GM19351 (cell line): ENCODE data around the gene GALNTL6.

Experiments used
- ATAC-seq: cut with Tn5 transposase; IDR thresholded peaks from one replicate; pipeline ENCODE4 v1.9.1; 2021; ENCODE audit warnings: mild to moderate bottlenecking, moderate library complexity; ENCODE audit not compliant: unreplicated experiment

GALNTL6 gene

DNA sequence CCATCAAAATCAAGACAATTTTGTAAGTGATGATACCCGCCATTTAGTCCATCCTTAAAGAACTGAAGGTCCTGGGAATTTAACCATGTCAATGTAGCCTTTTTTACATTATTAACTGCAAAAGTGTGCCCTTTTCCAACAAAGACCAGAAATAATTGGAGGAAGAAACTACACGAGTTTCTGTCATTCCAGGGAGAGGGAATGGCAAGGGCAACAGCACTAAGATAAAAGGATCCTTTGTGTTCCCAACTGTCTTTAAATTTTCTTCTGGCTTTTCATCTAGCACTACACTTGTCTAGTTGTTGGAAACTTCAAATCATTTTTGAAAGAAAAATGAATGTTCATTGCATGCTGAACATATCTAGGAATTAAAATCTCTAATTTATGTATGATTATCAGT lies 286.2 kb downstream of the GALNTL6 start:
- ATAC-seq: no peak

GRCh38 chr4:172103456-172103855 lies 290.3 kb downstream of the GALNTL6 start:
- no peak for ATAC-seq

- no peak for ATAC-seq
Observed at GRCh38 chr4:172104539-172104938, 291.3 kb downstream of the GALNTL6 start.

GRCh38 chr4:172105918-172106317 lies 292.7 kb downstream of the GALNTL6 start:
- no peak for ATAC-seq

- ATAC-seq: no peak
Observed at GRCh38 chr4:172109466-172109865, 296.3 kb downstream of the GALNTL6 start.

DNA sequence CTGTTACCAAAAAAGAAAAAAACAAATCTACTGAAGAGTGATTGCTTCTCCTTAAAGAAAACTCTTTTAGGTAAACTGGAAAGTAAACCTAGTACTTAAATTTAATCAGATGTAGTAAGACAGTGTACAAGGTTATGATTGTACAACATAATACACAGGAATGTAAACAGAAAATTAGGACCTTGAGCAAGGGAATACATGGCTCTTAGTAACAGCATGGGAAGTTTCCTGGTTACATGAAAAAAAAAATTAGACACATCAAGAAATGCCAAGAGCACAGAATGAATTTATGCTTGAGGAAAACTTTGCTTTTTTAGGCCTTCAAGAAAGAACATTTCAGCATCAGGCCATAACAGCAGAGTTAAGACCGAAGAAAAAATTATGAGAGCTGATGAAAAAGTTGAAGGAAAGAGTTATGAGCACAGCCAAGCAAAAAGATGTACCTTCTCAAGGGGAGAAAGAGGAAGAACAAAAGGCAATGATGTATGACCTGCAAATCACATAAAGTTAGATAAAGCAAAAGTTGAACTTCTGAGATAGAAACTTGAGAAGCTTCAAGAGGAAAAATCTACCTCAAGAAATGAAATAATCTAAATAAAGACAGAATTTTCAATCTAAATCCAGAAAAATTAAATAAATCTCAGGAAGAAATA lies 311.6 kb downstream of the GALNTL6 start:
- no peak for ATAC-seq

GRCh38 chr4:172125443-172125842 lies 312.2 kb downstream of the GALNTL6 start:
- ATAC-seq: no peak

DNA sequence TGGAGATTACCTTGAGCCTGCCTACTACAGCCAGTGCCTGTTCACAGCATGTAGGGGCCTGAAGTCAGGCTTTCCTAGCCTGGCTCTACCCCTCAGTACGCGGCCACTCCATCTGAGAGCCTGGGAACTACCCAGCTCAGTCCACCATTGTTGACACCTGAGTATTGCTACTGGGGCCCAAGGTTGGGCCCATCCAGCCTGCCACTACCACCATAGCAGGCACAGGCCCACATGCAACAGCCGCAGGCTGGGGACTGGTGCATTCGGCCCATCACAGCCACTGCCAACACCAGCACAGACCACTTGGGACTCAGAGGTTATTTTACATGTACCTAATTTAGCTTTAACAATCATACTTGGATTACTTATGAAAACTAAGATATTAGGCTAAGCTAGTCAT lies 314.0 kb downstream of the GALNTL6 start:
- no peak for ATAC-seq

- ATAC-seq: no peak
Observed at GRCh38 chr4:172129593-172129992, 316.4 kb downstream of the GALNTL6 start.

- ATAC-seq: no peak
Observed at GRCh38 chr4:172134521-172134920, 321.3 kb downstream of the GALNTL6 start.

DNA sequence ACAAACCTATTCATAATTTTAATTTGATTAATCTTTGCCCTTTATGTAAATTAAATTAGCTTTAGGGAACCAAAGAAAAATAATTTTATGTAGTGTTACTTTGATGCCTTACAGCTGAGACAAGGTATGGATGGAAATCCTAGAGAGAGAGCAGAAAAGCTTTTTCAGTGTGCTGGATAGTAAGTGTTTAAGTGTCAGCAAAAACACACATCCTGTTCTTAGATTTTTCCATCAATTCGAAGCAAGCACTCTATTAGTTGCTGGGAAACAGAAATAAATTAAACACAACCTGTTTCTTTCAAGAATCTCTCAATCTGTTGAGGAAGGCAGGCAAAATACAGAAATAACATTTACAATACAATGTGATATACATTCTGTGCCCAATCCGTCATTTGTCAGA lies 327.8 kb downstream of the GALNTL6 start:
- ATAC-seq: no peak

DNA sequence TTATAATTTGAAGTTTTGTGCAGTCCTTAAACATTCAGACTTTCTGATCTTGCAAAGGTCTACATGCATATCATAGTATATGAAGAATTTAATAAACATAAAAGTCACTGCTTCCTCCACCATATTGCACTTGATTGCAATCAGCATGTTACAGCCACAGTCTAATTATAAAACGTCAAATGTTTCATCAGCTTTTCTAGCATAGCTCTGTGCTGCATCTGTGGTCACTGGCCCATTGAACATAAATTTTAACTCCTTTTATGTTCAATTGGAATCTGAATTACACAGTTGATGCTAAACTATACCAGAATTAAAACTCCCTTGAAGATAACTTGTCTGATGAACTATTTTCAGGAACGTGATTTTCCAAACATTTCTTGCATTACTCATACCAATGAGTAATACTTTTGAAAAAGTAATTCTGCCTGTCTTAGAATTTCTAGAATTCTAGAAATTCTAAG lies 329.1 kb downstream of the GALNTL6 start:
- ATAC-seq: no peak

- no peak for ATAC-seq
Observed at GRCh38 chr4:172143605-172144314, 330.6 kb downstream of the GALNTL6 start.

- ATAC-seq: no peak
Observed at GRCh38 chr4:172147687-172148086, 334.5 kb downstream of the GALNTL6 start.

DNA sequence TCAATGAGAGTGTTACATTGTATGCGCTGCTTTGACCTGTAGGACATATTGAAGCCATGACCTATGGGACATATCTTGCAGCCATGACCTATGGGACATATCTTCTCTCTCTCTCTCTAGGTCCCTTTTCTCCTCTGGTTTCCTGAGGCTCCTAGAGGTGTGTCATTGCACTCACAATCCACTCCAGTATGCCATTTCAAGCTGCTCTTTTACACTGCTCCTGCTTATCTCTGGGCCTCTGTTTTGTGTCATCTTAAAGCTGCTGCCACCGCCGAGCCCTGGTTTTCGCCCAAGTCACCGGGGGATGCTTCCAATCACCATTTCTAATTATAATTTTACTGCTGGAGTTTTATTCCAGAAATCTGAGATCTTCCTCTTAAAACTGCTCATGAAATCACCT lies 336.1 kb downstream of the GALNTL6 start:
- ATAC-seq: no peak

DNA sequence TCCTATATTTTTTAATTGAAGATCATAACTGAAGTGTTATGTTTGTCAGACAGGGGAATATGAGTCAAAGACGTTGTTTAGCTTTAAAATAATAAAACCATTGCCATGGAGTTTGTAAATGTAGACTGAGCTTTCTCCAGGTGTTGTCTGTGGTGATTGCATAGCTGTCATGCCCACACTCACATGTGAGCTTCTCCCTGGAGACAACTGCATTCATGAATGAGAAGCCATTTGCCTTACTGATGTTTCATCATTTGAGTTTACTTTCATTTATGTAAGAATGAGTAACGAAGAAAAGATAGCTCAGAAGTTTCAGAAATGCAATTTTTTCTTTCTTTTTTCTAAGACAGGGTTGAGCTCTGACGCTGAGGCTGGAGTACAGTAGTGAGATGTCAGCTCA lies 339.1 kb downstream of the GALNTL6 start:
- ATAC-seq: no peak

GRCh38 chr4:172153719-172154118 lies 340.5 kb downstream of the GALNTL6 start:
- ATAC-seq: no peak

GRCh38 chr4:172155838-172156345 lies 342.7 kb downstream of the GALNTL6 start:
- ATAC-seq: no peak

DNA sequence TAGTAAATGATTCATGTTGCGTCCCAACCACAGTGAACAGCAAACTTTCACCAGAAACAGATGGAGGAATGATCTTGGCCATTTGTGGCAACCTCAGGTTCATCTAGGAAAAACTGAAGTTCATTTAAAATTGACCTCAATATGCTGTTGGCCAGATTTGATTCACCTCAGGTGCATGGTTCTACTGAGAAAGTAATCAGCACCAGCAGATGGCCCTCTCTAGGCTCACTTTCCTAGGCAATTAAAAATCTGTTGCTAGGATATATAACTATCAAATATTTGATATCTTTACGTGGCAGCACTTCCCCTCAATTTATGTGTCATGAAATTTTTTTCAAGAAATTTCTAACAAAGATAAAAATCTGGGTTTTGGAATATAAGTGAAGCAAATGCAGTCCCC lies 344.7 kb downstream of the GALNTL6 start:
- no peak for ATAC-seq

GRCh38 chr4:172163215-172163614 lies 350.0 kb downstream of the GALNTL6 start:
- ATAC-seq: no peak

DNA sequence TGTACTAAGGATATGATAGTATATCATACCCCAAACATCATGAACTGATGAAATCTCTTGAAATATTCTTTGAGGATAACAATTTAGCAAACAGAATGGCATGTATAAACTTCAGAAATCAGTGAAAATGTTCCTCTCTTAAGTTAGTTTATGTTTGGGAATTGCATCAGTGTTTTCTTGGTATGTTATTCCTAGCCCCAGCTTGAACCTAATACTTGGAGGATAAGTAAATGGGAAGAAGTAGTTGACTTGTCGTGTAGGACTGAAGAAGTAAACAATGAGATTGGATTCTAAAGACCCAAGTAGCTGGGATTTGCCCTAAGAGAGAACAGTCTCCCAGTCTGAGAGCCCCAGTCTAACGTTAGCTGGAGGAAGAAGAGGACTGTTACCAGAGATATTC lies 355.7 kb downstream of the GALNTL6 start:
- ATAC-seq: no peak

DNA sequence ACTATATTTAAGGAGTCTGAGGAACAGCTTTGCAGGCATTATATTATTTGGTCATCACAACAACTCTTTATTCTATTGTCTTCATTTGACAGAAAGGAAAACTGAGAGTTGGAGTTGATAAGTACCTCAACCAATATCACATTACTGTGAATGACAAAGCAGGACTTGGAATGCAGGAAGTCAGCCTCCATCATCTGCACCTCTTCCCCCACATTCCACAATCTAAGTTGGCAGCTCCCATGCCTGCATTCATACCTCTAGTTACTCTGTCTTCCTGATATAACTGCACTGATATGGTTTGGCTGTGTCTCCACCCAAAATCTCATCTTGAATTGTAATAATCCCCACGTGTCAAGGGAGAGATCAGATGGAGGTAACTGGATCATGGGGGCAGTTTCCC lies 356.7 kb downstream of the GALNTL6 start:
- no peak for ATAC-seq
